KMS-11 (cell line): ENCODE results near the gene SYNDIG1.

Experiments
- H2AFZ ChIP-seq: fragments of 200-600 bp; sonication (generic); 2 replicates; pipeline ENCODE4 v1.6.1; 2016; ENCODE audit warnings: antibody characterized with exemption, mixed run types, low read depth
- H3K27ac ChIP-seq: fragments of 200-600 bp; sonication (generic); 2 replicates; pipeline ENCODE4 v1.6.1; 2016; ENCODE audit warnings: mild to moderate bottlenecking, mixed run types
- H3K27me3 ChIP-seq: fragments of 200-600 bp; sonication (generic); 2 replicates; pipeline ENCODE4 v1.6.1; 2017; ENCODE audit warnings: mild to moderate bottlenecking, low read depth, mixed run types, moderate library complexity; ENCODE audit not compliant: insufficient read depth
- H3K36me3 ChIP-seq: fragments of 200-600 bp; sonication (generic); 2 replicates; pipeline ENCODE4 v1.6.1; 2017; ENCODE audit warnings: mild to moderate bottlenecking, mixed run types; ENCODE audit not compliant: insufficient read depth
- H3K4me1 ChIP-seq: fragments of 200-600 bp; sonication (generic); 2 replicates; pipeline ENCODE4 v1.6.1; 2016; ENCODE audit warnings: mild to moderate bottlenecking, low read depth, mixed run types; ENCODE audit not compliant: poor library complexity, severe bottlenecking
- H3K4me2 ChIP-seq: fragments of 200-600 bp; sonication (generic); 2 replicates; pipeline ENCODE4 v1.7.0; 2016; ENCODE audit warnings: mild to moderate bottlenecking, mixed run types
- H3K4me3 ChIP-seq: fragments of 200-600 bp; sonication (generic); IDR thresholded peaks from 2 replicates; pipeline ENCODE4 v1.6.1; 2017; ENCODE audit warnings: low read depth, low read length, mixed read lengths; ENCODE audit not compliant: insufficient read depth
- H3K79me2 ChIP-seq: fragments of 200-600 bp; sonication (generic); 2 replicates; pipeline ENCODE4 v1.6.1; 2016; ENCODE audit warnings: low read depth, mixed run types; ENCODE audit not compliant: insufficient read depth
- H3K9ac ChIP-seq: fragments of 200-600 bp; sonication (generic); 2 replicates; pipeline ENCODE4 v1.6.1; 2016; ENCODE audit warnings: mild to moderate bottlenecking, mixed run types
- H4K20me1 ChIP-seq: fragments of 200-600 bp; sonication (generic); 2 replicates; pipeline ENCODE4 v1.6.1; 2016; ENCODE audit warnings: mild to moderate bottlenecking, mixed run types; ENCODE audit not compliant: insufficient read depth
- CTCF ChIP-seq: fragments of 200-600 bp; sonication (generic); conservative IDR thresholded peaks from 2 replicates; pipeline ENCODE4 v1.6.1; 2017; ENCODE audit warnings: low read depth, mild to moderate bottlenecking, antibody characterized with exemption, low read length, moderate library complexity, mixed read lengths

SYNDIG1 gene

GRCh38 chr20:24664266-24664986 lies 195.0 kb downstream of the SYNDIG1 start:
- TF ChIP-seq CTCF = no peak
- Histone ChIP-seq H3K36me3 (no peaks in the 10 kb centered on the region), H3K4me1 (no peaks in the 10 kb centered on the region), H4K20me1 (no peaks in the 10 kb centered on the region), H3K4me3 (no peak overlapping the region), H3K9ac (no peak overlapping the region), H3K27ac (no peak overlapping the region), H3K79me2 (no peaks in the 10 kb centered on the region), H3K27me3 (no peaks in the 10 kb centered on the region), H3K4me2 (no peak overlapping the region), H2AFZ (no peak overlapping the region)

- no peak overlapping the region for H3K4me3 ChIP-seq
- no peak for TF ChIP-seq CTCF
- H3K4me1 ChIP-seq = no peaks in the 10 kb centered on the region
- no peak overlapping the region for H3K9ac ChIP-seq
- no peak overlapping the region for H2AFZ ChIP-seq
- H3K36me3 ChIP-seq = no peaks in the 10 kb centered on the region
- no peaks in the 10 kb centered on the region for H4K20me1 ChIP-seq
- H3K79me2 ChIP-seq = no peaks in the 10 kb centered on the region
- H3K27ac ChIP-seq = no peak overlapping the region
- no peaks in the 10 kb centered on the region for H3K27me3 ChIP-seq
- no peak overlapping the region for H3K4me2 ChIP-seq
Observed at GRCh38 chr20:24665196-24665595, 195.8 kb downstream of the SYNDIG1 start.

GRCh38 chr20:24665741-24666191 lies 196.3 kb downstream of the SYNDIG1 start:
- TF ChIP-seq CTCF = no peak
- Histone ChIP-seq H3K27me3 (no peaks in the 10 kb centered on the region), H3K9ac (no peak overlapping the region), H3K4me3 (no peak overlapping the region), H3K4me1 (no peaks in the 10 kb centered on the region), H3K4me2 (no peak overlapping the region), H3K36me3 (no peaks in the 10 kb centered on the region), H3K27ac (no peak overlapping the region), H4K20me1 (no peaks in the 10 kb centered on the region), H3K79me2 (no peaks in the 10 kb centered on the region), H2AFZ (no peak overlapping the region)

GRCh38 chr20:24667689-24668383 lies 198.4 kb downstream of the SYNDIG1 start:
- H3K4me2 ChIP-seq = no peak overlapping the region
- H4K20me1 ChIP-seq = no peaks in the 10 kb centered on the region
- no peaks in the 10 kb centered on the region for H3K36me3 ChIP-seq
- H3K27me3 ChIP-seq = no peaks in the 10 kb centered on the region
- H3K79me2 ChIP-seq = no peaks in the 10 kb centered on the region
- no peak overlapping the region for H3K9ac ChIP-seq
- no peak overlapping the region for H3K4me3 ChIP-seq
- no peak overlapping the region for H3K27ac ChIP-seq
- TF ChIP-seq CTCF = no peak
- no peaks in the 10 kb centered on the region for H3K4me1 ChIP-seq
- no peak overlapping the region for H2AFZ ChIP-seq
